ENCODE measurements around the gene ARHGAP26. TPM values are rescaled to one million over a fixed set of nuclear protein-coding genes. Genes with fewer than 3 reads are reported as not detected.

ARHGAP26 gene
- total RNA-seq, 1 experiment from 2014 or later = 65.5 TPM

DNA sequence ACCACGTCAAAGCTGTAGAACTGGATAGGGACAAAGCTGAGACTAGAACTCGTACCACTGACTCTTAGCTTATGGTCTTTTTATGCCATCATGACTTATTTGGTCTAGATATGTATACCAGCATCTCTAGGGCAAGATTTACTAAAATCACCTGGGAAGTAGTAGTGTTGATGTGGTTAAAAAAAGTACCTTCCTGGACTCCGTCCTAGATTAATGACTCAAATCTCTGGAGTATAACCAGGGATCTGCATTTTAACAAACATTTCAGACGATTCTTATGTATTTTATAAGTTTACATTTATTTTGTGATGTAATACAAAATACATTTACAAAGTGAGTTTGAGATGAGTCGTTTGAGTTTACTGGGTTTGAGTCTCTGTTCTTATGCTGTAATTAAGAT, 68.7 kb downstream of the ARHGAP26 start:
- ChIA-PET POLR2A (no interaction called here), CTCF (interaction anchor here (0.5 kb wide), 1 partner anchor 662 kb away, joined by 3 read pairs; no protein-coding TSS in a partner anchor)
- no TSS peak for BruUV-seq (replicated peaks)
- Histone ChIP-seq H3K4me3 (ENCODE audit: low read depth in 2 of 2, low read length in 2 of 2) (no peak overlapping the region), H3K27me3 (ENCODE audit: control insufficient read depth, insufficient read depth, low read length) (no peaks in the 10 kb centered on the region), H3K9me3 (ENCODE audit: control insufficient read depth, insufficient read depth, low read depth, low read length) (no peaks in the 10 kb centered on the region), H3K4me1 (ENCODE audit: control insufficient read depth, insufficient read depth, low read length) (peaks cover 43% of the 10 kb centered on the region), H3K36me3 (ENCODE audit: control insufficient read depth, insufficient read depth, low read length) (no peaks in the 10 kb centered on the region), H3K27ac (ENCODE audit: low read length) (no peak overlapping the region)
- in situ Hi-C loops (cut with HindIII; ENCODE audit: low pct_unique_long_range_greater_than_20kb, low sequenced_read_pairs) (no loop called here), intact Hi-C loops (cut with micrococcal nuclease; ENCODE audit: unreplicated experiment) (no loop called here)
- DNase-seq (ENCODE audit: low read depth, low spot score) (no peak), ATAC-seq (no peak)
- TF ChIP-seq SIN3A (IDR thresholded peaks at IDR 0.05; ENCODE audit: borderline replicate concordance, insufficient read depth, low read depth, low read length) (no peak), POLR2AphosphoS5 (IDR thresholded peaks at IDR 0.05; ENCODE audit: low read depth, low read length) (no peak), REST (IDR thresholded peaks at IDR 0.05; ENCODE audit: insufficient read depth in 1 of 2, low read depth in 2 of 2, low read length in 1 of 2) (no peak), TCF7L2 (IDR thresholded peaks at IDR 0.05; ENCODE audit: low read depth, low read length) (no peak)
- TF ChIP-seq, protein P1, sequence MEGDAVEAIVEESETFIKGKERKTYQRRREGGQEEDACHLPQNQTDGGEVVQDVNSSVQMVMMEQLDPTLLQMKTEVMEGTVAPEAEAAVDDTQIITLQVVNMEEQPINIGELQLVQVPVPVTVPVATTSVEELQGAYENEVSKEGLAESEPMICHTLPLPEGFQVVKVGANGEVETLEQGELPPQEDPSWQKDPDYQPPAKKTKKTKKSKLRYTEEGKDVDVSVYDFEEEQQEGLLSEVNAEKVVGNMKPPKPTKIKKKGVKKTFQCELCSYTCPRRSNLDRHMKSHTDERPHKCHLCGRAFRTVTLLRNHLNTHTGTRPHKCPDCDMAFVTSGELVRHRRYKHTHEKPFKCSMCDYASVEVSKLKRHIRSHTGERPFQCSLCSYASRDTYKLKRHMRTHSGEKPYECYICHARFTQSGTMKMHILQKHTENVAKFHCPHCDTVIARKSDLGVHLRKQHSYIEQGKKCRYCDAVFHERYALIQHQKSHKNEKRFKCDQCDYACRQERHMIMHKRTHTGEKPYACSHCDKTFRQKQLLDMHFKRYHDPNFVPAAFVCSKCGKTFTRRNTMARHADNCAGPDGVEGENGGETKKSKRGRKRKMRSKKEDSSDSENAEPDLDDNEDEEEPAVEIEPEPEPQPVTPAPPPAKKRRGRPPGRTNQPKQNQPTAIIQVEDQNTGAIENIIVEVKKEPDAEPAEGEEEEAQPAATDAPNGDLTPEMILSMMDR (IDR thresholded peaks at IDR 0.05) = no peak

DNA sequence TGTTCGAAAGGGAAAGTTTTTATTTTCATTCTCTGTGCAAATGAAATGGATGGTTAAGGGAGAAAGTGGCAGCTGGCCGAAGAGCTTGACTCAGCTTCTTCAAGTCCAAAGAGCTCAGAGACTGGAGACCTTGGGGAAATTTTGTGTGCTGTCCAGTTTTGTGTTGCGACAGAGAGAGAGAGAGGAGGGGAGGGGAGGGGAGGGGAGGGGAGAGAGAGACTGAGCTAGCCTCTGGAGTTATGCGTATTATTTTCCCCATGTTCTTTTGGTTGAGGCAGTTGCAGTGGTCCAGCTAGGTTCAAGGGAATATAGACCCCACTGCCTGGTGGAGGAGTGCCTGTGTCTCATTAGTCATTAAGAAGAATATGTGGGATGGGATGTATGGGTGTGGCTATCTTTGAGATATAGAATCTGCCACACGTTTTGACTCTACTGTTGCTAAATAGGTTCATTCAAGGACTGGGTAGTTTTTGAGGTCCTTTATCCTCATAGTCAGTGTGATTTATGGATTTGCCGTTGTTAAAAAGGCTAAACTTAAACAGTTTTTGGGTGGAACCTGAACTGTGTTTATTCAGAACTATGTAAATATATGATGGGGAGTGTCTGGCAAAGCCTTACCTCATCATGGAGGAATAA, 69.7 kb downstream of the ARHGAP26 start:
- DNase-seq (ENCODE audit: low read depth, low spot score) (no peak), ATAC-seq (no peak)
- H3K4me3 ChIP-seq (ENCODE audit: low read depth in 2 of 2, low read length in 2 of 2) = no peak overlapping the region
- H3K27me3 ChIP-seq (ENCODE audit: control insufficient read depth, insufficient read depth, low read length) = no peaks in the 10 kb centered on the region
- in situ Hi-C loops (cut with HindIII; ENCODE audit: low pct_unique_long_range_greater_than_20kb, low sequenced_read_pairs) = no loop called here
- no peak overlapping the region for H3K27ac ChIP-seq (ENCODE audit: low read length)
- H3K36me3 ChIP-seq (ENCODE audit: control insufficient read depth, insufficient read depth, low read length) = no peaks in the 10 kb centered on the region
- TF ChIP-seq POLR2AphosphoS5 (IDR thresholded peaks at IDR 0.05; ENCODE audit: low read depth, low read length) (no peak), TCF7L2 (IDR thresholded peaks at IDR 0.05; ENCODE audit: low read depth, low read length) (no peak), SIN3A (IDR thresholded peaks at IDR 0.05; ENCODE audit: borderline replicate concordance, insufficient read depth, low read depth, low read length) (no peak), REST (IDR thresholded peaks at IDR 0.05; ENCODE audit: insufficient read depth in 1 of 2, low read depth in 2 of 2, low read length in 1 of 2) (no peak)
- TF ChIP-seq, protein P1 (IDR thresholded peaks at IDR 0.05) = no peak
- BruUV-seq (replicated peaks) = no TSS peak
- ChIA-PET POLR2A (no interaction called here), CTCF (no interaction called here)
- peaks cover 40% of the 10 kb centered on the region for H3K4me1 ChIP-seq (ENCODE audit: control insufficient read depth, insufficient read depth, low read length)
- intact Hi-C loops (cut with micrococcal nuclease; ENCODE audit: unreplicated experiment) = no loop called here
- no peaks in the 10 kb centered on the region for H3K9me3 ChIP-seq (ENCODE audit: control insufficient read depth, insufficient read depth, low read depth, low read length)
